Measurements from ENCODE around the gene TENT4A.

DNA sequence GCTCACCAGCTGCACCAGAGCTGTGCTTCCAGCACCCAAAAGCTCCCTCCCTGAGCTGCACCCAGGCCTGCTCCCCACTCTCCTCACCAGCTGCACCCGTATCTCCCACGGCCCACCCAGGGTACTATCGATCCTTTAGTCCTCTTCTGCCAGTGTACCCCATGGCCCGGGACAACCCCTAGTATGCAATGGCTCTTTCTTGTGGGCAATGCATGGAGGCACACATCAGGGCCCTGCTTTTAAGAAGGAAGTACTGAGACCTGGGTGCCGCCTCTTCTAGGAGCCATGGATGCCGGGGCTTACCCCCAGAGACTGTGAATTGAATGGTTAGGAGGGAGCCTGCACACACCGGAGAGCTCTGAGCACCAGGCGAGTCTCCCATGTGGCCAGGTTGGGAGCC, 49.5 kb downstream of the TENT4A start:
- TF ChIP-seq, protein P1, sequence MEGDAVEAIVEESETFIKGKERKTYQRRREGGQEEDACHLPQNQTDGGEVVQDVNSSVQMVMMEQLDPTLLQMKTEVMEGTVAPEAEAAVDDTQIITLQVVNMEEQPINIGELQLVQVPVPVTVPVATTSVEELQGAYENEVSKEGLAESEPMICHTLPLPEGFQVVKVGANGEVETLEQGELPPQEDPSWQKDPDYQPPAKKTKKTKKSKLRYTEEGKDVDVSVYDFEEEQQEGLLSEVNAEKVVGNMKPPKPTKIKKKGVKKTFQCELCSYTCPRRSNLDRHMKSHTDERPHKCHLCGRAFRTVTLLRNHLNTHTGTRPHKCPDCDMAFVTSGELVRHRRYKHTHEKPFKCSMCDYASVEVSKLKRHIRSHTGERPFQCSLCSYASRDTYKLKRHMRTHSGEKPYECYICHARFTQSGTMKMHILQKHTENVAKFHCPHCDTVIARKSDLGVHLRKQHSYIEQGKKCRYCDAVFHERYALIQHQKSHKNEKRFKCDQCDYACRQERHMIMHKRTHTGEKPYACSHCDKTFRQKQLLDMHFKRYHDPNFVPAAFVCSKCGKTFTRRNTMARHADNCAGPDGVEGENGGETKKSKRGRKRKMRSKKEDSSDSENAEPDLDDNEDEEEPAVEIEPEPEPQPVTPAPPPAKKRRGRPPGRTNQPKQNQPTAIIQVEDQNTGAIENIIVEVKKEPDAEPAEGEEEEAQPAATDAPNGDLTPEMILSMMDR (conservative IDR thresholded peaks at IDR 0.05; ENCODE audit: low read depth, low read length), result no peak
- no peak for TF ChIP-seq EZH2 (IDR thresholded peaks at IDR 0.05; ENCODE audit: low read length, unreplicated experiment)

Measured in PC-3 (cell line).